ENCODE data around the gene ADAMTS9.

ADAMTS9 gene

DNA sequence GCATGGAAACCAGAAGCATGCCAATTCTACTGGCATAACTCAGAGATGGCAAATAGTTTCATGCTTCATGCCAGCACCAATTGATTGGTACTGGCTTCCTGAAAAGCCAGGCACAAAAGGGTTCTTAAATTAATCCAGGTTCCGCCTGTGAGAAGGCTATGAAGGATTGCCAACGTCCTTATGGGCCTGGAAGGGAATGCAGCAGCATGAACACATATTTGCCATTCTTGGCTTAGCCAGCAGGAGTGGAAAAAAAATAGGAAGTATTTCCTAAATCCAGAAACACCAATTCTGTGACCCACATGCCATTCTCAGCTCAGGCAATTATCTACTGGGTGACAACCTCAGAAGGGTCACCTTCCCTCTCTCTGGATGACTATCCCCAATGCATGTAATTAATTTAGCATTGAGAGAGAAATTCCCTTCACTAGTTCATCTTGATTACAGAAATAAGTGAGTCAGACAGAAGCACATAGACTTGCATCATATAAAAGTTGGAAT, 36.0 kb downstream of the ADAMTS9 start:
- DNase-seq, result no peak

DNA sequence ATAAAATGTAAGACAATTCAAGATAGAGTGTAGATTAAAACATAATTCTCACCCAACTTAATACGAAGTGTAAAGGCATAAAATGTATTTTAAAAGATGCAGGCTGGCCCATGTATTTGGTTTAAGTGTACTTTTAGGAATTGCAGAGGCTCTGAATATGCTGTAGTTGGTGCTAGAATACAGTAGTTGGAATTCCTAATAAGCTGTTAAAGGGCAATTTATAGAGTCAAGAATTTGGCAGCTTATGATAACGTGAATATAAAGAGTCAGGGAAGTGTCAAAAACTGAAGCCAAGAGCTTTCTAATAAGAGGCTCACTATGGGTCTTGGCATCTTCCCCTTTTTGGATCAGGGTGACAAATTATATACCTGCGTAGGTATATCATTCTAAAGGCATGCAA, 36.5 kb downstream of the ADAMTS9 start:
- DNase-seq, result no peak

DNA sequence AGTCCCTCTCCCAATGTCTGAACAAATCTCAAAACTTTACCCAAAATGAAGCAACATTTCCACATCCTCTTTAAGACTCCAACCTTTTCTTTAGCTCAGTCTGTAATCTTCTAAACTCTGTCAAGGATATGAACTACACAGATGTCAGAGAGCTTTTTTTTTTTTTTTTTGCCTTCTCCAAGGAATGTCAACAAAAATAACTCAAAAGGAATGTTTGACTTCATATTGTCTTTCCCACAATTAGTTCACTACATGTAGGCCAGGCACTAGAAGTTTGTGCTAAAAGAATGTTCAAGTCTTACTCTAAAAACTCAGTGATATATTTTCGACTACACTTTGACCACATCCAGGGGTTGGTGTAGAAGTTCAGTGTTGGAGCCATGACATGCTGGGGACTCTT, 37.1 kb downstream of the ADAMTS9 start:
- no peak for DNase-seq

DNA sequence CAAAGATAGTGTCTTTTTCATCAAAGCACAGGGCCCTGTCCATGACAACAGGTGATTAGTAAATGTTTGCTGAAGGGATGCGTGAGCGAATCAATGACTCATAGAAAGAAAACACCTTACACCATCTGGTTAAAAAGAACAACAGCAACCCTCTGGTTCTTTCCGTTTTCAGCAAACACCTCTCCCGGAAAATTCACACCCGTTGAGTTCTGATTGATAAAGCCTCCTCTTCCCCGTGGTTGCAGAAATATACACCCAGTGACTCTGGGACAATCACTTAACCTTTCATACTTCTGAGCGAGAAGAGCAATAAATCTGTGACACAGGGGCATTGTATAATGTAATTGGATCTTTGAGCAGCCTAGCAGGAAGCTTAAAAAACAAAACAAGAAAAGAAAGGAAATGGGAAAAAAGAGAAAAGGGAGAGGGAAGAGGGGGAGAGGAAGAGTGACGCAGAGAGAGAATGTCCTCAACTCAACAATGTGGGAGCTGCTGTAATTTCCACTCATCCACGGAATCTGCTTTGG, 37.6 kb downstream of the ADAMTS9 start:
- DNase-seq, result no peak

DNA sequence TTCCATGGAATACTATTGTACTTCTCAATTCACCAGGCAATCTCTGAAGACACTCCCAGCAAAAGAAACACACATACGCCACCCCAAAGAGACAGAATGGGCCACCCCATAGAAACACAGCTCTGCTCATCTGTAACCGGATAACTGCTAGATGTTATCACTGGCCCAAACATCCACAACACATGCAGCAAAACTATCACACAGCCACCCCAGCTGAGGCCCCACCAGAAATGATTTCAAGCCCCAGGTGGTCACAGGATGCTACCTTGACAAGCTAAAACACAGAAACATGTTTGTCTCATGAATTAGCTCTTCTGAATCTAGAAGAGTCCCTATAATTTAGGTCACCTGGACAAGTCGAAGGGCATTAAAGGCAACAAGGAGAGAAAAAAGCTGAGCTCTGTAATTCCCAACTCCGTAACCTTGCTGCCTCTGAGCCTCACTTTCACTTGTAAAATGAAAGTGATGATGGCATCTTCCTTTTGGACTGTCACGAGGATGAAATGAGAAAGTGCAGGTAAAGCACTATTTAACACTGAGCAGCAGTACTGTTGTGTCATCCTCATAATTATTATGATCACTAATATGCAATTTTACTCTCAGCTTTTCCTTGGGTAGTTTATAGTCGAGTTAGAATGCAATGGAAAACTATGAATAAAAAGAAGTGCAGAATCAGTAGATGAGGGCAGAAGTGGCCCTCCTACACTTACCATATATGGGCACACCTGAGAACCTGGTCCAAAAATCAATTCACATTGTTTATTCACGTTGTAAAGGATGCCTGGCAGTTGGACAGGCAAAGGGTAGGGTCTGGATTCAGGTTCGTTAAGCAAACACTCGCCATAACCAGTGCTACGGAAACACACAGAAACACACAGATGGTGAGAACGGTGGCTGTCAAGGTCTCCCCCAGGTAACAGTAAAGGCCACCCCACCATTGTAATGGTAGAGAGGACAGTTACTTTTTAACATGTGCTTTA, 38.6 kb downstream of the ADAMTS9 start:
- no peak for DNase-seq

DNA sequence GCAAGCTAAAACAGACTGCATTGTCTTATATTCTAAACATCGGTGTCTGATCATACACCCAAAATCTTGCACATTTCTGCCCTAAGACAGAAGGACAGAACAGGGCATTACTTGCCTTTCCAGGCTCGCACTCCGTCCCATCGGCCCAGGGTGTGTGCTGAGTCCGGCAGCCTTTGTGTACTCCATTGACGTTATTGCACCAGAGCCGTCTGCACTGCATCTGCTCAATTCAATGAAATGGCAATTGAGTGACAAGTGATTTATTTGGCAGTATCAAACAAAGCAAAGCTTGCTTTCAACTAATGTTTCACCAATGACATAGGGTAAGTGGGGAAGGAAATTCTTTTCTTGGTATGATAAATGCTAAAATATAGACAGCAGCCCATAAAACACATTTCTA, 40.0 kb downstream of the ADAMTS9 start:
- no peak for DNase-seq

DNA sequence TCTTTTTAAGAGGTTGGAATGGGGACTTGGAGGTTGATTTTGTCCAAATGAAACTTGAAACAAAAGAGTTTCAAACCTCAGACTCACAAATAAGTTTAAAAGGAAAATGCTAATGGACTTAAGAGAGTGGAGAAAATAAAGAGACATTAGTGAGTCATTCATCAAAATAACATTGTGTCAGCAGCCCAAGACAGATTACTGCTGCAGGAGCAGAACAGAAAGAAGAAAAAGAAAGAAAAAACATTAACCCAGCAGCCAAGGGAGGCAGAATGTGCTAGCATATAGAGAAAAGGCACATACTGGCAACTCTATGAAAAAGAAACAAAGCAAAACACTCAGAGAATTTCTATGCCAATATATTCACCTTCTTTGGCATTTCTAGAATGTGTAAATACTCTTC, 42.6 kb downstream of the ADAMTS9 start:
- DNase-seq, result no peak

DNA sequence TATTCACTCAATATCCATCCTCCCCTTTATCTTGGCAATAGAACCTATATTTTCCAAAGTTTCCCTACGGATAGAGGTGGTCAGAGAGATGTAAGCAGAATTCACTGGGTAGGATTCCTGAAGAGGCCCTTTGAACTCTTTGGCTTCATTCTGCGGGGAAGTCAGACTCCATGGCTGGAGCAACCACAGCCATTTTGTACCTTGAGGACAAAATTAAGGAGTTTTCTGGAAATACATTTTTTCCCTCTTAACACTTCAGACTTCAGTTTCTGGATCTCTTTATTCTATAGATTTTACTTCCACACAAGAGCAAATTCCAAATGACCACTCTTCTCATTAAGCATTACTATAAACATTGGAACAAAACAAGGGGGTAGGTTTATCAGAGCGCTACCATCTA, 43.3 kb downstream of the ADAMTS9 start:
- DNase-seq, result no peak

DNA sequence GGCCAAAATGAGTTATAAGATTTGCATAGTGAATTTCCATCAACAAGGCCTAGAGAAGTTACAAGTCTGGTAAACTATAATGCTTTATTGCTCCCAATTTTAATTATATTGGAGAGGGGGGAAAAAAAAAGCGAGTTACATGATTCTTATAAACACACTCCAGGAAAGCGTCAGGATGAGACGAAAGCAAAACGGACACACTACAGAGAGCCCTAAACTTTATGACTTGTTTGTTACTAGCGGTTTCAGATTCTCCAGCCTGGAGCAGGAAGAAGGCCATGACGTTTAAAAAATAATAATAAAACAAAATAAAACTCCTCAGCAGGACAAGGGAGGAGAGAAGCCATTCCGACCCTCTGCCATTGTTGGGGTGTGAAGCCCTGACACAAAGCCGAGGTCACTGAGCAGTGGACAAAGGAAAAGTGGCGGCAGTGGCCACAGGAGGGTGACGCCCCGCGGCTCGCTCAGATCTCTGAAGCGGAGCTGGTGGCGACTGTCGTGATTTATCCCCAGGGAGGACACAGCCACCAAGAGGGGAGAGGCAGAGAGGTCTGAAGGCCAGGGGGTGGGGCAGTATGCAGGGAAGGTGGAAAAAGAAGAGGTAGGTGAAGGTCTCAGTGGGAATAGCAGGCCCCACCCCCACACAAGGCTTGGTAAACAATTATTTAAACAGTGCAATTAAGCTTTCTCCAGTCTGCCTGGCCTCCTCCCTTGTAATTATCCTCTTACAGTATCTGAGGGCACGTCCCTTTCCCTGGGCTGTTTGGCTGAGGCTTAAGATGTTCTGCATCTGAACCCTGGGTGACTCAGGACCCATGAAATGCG, 45.3 kb downstream of the ADAMTS9 start:
- peak; percentile 86 for DNase-seq

DNA sequence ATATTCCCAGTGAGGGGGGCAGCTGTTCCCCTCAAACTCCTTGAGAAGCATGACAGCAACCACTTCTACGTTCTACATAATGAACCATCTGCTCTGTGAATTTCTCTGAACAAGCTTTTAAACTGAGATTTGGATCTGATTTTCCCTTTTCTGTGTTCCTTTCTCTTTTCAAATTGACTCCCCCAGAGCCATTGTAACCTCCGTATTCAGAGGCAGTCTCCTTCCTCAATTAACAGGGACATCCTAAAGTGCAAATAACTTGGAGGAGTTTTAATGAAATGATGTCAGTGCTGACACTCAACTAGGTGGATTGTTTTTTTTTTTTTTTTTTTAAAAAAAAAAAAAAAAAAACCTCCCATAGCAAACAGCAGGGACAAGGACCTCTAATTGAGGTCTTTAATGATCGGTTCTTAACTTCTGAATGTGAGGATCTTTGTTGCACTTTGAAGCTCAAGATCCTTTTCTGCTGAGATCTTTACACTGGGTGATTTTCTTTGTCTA, 48.8 kb downstream of the ADAMTS9 start:
- DNase-seq, result no peak

DNA sequence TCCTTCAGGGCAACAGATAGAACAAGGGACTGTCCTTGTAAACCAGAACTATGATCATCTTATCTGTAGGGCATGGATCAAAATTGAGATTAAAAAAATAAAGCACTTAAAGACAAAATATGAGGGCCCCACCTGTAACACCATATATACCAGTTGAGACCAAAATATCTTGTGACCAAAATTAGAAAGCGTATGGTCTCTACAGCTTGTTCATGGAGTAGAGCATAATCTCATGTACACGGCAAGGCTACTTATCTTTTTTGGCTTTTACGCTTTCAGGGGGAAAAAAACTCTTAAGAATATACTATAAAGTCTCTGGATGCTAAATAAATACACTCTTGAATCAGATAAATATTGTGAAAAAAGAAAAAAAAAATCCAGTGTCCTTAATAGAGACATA, 49.3 kb downstream of the ADAMTS9 start:
- DNase-seq, result no peak

DNA sequence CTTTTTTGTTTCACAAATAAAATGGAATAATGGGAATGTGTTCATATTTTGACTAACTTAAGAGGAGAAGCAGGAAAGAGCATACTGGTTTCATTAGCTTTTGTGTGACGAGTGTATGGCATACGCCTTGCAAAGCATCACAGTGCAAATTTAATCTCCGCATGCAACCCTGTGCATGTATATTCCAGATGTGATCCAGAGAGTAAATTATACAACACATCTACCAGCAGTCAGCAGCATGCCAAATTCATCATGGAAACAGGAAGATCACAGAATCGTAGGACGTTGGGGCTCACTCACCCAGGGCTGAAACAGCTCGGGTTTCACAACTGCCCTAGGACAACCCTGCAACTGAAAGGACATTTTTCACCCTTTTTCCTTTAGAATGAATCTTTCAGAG, 53.4 kb downstream of the ADAMTS9 start:
- no peak for DNase-seq

DNA sequence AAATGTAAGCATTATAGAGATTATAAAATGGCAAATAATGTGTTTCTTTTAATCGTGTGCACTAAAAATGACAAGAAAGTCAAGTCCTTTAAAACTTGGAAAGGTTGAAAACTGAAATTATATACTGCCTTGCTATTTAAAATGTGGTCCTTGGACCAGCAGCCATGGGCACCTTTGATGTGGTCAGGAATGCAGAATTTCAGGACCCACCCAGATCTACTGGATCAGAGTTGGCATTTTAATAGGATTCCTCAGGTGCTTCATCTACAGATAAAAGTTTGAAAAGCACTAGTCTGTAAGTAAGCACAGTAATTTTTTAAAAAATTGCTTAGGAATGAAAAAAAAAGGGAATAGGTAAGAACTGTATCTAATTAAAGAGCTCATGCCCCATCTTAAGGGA, 55.8 kb downstream of the ADAMTS9 start:
- DNase-seq, result no peak

DNA sequence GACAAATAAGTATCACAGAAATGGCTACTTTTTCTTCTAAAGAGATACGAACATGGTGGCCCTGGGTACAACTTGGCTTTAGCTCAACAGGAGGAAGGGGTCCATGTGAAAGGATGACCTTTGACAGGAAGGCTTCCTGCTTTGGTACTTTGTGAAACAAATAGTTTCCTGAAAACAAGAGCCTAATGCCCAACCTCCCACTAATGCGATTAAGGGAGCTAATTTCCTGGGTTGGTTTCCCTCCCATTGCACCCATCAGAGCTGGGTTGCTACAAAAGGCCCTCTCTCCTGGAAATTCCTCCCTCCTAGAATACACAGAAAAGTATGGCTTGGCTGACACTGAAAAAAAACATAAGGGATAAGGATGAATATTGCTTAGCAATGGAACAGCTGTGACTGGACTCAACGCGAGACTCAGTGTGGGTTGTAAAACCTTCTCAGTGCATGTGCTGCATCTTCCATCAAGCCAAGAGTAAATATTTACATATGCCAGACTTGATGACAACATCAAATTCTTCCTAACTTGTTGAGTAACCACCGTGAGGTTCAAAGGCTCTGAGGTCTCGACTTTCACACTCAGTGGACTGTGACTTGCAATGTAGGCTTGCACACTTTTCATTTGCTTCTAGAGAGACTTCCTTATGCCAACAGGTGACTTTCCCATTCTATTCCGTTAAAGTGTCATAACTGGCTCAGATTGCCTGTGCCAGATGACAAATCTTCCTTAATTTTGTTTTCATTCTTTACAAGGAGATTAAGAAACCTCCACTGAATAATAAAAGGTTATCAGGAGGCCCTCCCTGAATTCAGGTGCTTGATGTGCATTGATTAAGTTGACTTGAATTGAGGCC, 60.1 kb downstream of the ADAMTS9 start:
- DNase-seq, result peak; percentile 54

DNA sequence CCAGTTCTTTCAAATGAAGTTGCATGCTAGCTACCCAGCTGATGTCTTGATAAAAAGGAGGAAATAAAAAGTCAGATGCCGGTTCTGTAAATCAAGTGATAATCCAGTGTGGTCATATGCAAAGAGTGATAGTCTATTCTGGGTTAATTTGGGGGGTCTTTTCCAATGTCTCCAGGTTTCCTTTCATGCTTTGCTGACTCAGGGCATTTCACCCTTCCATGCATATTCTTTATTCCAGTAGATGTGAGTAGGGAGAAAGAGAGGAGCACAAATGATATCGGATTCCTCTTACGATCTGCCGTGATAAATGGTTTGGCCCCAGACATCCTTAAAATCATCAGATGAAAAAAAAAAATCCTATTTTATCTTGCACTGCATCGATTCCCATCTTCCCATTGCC, 60.8 kb downstream of the ADAMTS9 start:
- DNase-seq, result no peak

DNA sequence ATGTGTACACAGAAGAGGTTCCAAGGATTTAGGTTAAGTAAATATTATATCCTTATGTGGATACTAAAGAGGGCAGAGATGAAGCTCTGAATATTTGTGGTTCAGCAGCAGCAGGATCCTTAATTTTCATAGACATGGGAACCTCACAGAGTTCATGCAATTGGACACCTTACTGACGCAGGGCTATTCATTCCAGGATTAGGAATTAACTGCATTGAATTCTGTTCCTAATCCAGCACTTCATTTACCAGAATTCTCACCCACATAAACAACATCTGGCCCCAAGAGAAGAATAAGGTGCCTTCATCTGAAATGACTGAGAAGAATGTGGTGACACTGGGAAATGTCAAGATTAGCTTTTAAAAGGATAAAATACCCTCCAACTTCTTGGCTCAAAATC, 62.4 kb downstream of the ADAMTS9 start:
- DNase-seq, result peak; percentile 11

DNA sequence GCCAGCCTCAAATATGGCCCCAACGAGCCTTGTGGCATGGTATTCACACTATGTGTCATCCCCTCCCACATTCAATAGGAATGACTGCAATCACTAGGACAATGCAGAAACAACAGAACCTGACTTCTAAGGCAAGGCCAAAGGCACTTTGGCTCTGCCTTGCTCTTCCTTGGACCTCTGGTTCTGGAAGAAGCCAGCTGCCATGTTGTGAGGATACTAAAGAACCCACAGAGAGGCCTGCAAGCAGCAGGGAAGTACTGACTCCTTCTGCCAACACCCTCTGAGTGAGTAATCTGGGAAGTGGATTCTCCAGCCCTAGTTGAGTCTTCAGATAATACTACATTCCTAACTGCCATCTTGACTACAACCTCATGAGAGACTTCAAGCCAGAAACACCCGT, 64.7 kb downstream of the ADAMTS9 start:
- DNase-seq, result no peak

DNA sequence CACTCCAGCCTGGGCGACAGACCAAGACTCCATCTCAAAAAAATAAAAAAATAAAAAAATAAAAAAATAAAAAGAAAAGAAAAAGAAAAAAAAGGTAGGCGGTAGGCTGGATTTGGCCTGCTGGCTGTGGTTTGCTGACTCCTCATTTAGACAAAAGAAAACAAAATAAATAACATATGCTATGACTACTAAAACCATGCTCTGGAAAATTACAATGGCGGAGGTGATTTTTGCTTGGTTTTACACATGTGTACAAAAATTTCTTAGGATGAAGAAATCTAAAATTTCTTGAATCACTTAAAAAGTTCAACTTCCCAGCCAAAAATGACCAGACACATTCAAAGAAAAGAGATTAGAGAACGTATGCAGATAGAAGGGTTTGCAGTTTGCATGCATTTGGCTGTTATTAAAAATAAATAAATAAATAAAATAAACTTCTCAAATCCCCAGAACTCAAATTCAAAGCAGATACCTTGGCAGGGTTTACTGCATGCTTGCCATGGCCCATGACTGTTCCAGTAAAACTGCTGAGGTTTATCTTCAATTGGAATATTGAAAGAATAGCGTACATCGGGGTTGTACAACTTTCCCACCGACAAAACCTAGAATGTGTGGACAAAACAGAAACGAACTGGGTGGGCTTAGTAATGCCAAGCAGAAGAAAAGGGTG, 65.9 kb downstream of the ADAMTS9 start:
- no peak for DNase-seq

DNA sequence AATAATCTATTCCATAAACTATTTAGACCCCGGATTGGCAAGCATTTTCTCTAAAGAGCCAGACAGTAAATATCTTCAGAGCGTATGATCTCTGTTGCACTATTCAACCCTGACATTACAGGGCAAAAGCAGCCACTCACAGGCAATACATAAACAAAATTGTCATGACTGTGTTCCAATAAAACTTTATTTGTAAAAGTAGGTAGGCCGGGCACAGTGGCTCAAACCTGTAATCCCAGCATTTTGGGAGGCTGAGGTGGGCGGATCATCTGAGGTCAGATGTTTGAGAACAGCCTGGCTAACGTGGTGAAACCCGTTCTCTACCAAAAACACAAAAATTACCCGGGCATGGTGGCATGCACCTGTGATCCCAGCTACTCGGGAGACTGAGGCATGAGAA, 66.5 kb downstream of the ADAMTS9 start:
- no peak for DNase-seq

DNA sequence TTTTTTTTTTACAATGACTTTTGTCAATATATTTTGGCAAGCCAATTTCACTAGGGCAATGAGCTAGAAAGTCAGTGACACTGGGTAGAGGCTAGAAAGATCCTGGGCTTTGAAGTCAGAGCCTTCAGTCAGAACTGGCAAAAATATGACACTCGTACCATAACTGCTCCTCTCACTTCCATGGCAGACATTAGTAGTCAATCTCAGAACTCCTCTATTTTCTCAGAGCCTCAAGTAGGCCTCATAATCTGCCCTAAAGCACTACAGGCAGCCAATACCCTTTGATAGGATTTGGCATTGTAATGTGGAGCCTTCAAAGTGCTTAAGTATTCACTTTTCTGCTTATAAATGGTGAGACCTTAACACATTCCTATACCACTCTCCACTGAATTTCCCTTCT, 67.8 kb downstream of the ADAMTS9 start:
- DNase-seq, result no peak

DNA sequence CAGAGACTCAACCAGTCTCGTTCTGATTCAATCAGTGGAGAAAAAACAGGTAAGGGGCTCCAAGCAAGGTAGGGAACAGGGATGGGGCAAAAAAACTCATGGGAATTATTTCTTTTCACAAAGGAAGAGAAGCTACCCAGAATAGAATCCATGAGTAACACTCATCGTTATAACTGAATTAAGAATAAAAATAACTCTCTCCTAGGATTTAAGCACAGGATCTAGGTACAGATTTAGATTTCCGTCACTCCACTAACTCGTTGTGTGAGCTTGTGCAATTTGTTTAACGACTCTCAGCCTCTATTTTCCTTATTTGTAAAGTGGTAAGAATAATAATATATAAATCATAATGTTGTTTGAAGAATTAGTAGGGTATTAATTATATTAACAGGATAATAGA, 68.6 kb downstream of the ADAMTS9 start:
- no peak for DNase-seq

DNA sequence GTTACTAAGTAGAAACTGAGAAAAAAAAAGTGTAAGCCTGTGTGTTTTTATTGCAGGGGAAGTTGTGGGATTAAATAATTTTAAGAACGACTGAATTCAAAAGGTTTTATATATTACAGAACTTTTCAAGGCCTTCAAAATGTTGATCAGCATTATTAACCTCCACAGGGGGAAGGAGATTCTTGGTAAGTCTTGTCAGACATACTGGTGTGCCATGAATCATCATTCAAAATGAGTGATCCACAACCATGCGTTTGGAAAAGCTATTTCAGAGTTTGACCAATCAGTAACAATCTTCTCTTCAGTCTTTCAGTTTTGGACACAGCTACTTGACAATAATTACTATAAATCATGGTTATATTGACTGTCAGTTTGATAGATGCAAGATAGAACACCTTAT, 70.2 kb downstream of the ADAMTS9 start:
- DNase-seq, result no peak

All from NCI-H82 (cell line).